ENCODE data around the gene LRRC9. TPM values are rescaled to one million over a fixed set of nuclear protein-coding genes. Genes with fewer than 3 reads are reported as not detected.
A peak's percentile ranks its signal among the peaks of the same experiment; 100 is the strongest.

LRRC9 gene
- total and polyA plus RNA-seq, 10 of the 15 experiments (the other 5 are each of a cell fraction or from before 2014, with no cell fraction given), result not detected

DNA sequence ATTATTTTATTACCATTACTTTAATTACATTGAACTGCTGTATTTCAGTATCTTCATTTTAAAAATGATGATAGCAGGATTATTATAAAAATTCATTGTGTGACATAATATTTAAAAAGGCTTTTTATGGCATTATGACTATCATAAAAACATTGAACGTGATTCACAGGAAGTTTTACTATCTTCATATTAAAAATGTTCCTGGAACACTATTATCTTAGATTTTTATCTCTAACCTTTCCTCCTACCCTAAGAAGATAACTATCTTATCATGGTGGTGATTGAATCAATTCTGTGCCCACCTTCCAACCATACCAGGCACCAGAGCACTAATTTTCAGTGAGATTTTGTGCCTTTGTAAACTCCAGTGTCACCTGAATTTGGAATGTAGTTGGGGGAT lies 16.2 kb downstream of the LRRC9 start (continued):
- no peak for TF ChIP-seq POU2F2 (IDR thresholded peaks at IDR 0.05; ENCODE audit: borderline replicate concordance, low read depth, low read length)
- no peak for TF ChIP-seq POLR2AphosphoS5 (IDR thresholded peaks at IDR 0.05; ENCODE audit: low read length)
- no peak for TF ChIP-seq SMAD1 (IDR thresholded peaks at IDR 0.05; ENCODE audit: low read depth, partially characterized antibody)
- TF ChIP-seq ATF7 (IDR thresholded peaks at IDR 0.05; ENCODE audit: low read depth), result no peak

DNA sequence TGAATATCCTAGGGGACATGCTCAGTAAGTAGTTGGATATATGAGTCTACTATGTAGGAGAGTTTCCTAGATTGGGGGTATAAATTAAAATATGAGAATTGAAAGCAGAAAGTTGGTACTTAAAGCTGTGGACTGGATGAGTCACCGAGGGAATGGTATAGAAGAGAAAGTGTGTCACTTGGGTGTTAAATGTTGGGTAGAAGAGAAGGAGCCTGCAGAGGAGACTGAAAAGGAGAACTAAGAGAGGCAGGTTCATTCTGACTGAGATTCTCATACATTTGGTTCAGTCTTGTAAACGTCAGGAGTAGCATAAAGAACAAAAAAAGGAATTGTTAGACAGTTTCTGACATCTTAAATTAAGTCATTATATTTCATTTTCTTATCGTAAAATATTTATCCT lies 19.9 kb downstream of the LRRC9 start:
- RAD21 ChIA-PET (ENCODE audit: unreplicated experiment), result no interaction called here
- FAIRE-seq (no peak), ATAC-seq (peak; percentile 91), DNase-seq (ENCODE audit: low read depth, low spot score) (peak; percentile 50)
- no peaks in the 10 kb centered on the region for H3K9me3 ChIP-seq (replicated peaks; ENCODE audit: control insufficient read depth, insufficient read depth, low read length)
- no peak overlapping the region for H3K27ac ChIP-seq (ENCODE audit: control insufficient read depth, insufficient read depth)
- no peaks in the 10 kb centered on the region for H3K27me3 ChIP-seq (replicated peaks in 1 of 2; ENCODE audit: control insufficient read depth in 2 of 2, insufficient read depth in 2 of 2, low read length in 1 of 2)
- intact Hi-C loops (cut with micrococcal nuclease; ENCODE audit: unreplicated experiment), result no loop called here
- in situ Hi-C loops (cut with MboI), result no loop called here
- H2AFZ ChIP-seq (ENCODE audit: control insufficient read depth, low read depth, low read length), result no peak overlapping the region
- BruUV-seq (replicated peaks), result no TSS peak
- H3K4me3 ChIP-seq, result no peak overlapping the region
- POLR2A ChIA-PET, result no interaction called here
- 0% methylated on average over 3 of the region's 3 CpGs for WGBS (ENCODE audit: insufficient coverage, insufficient replicate concordance, low lambda C conversion rate, missing lambda C conversion rate)
- no peaks in the 10 kb centered on the region for H4K20me1 ChIP-seq (ENCODE audit: control insufficient read depth, insufficient read depth)
- no peak overlapping the region for H3K4me2 ChIP-seq (ENCODE audit: control insufficient read depth, insufficient read depth)
- CTCF ChIA-PET, result no interaction called here
- peaks cover 4% of the 10 kb centered on the region; the same call in 1 of the 2 replicates for H3K4me1 ChIP-seq (ENCODE audit: control insufficient read depth, insufficient read depth, low read length)
- H3K36me3 ChIP-seq (ENCODE audit: control insufficient read depth in 2 of 2, insufficient read depth in 2 of 2, low read length in 1 of 2), result no peaks in the 10 kb centered on the region
- no peaks in the 10 kb centered on the region for H3K79me2 ChIP-seq (ENCODE audit: control insufficient read depth, insufficient read depth, low read length)
- H3K9ac ChIP-seq (ENCODE audit: control insufficient read depth, insufficient read depth, low read length), result no peak overlapping the region
- SMC1A ChIA-PET (ENCODE audit: uncharacterized antibody, unreplicated experiment), result interaction anchor here (1.0 kb wide), 1 partner anchor 25 kb away, joined by 6 read pairs; no protein-coding TSS in a partner anchor
- TF ChIP-seq, protein P1, sequence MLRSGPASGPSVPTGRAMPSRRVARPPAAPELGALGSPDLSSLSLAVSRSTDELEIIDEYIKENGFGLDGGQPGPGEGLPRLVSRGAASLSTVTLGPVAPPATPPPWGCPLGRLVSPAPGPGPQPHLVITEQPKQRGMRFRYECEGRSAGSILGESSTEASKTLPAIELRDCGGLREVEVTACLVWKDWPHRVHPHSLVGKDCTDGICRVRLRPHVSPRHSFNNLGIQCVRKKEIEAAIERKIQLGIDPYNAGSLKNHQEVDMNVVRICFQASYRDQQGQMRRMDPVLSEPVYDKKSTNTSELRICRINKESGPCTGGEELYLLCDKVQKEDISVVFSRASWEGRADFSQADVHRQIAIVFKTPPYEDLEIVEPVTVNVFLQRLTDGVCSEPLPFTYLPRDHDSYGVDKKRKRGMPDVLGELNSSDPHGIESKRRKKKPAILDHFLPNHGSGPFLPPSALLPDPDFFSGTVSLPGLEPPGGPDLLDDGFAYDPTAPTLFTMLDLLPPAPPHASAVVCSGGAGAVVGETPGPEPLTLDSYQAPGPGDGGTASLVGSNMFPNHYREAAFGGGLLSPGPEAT (IDR thresholded peaks at IDR 0.05; ENCODE audit: low read depth), result peak; percentile 25; the same call in 1 of the 2 replicates
- TF ChIP-seq MTA2 (IDR thresholded peaks at IDR 0.05; ENCODE audit: low read depth), result peak; percentile 16; the same call in 1 of the 2 replicates
- TF ChIP-seq ZNF24 (IDR thresholded peaks at IDR 0.05), result no peak
- no peak for TF ChIP-seq NFIC (IDR thresholded peaks at IDR 0.05; ENCODE audit: low read depth, low read length)
- TF ChIP-seq NR2F1 (conservative IDR thresholded peaks at IDR 0.05), result no peak
- TF ChIP-seq WRNIP1 (IDR thresholded peaks at IDR 0.05; ENCODE audit: borderline replicate concordance, low read depth, low read length), result no peak
- no peak for TF ChIP-seq ZBED1 (IDR thresholded peaks at IDR 0.05; ENCODE audit: borderline replicate concordance)
- no peak for TF ChIP-seq RBBP5 (conservative IDR thresholded peaks at IDR 0.05)
- no peak for TF ChIP-seq SREBF2 (IDR thresholded peaks at IDR 0.05; ENCODE audit: low read length)
- TF ChIP-seq EP300 (IDR thresholded peaks at IDR 0.05; ENCODE audit: borderline replicate concordance in 1 of 2, control insufficient read depth in 1 of 2, low read depth in 2 of 2, low read length in 2 of 2), result peak in 1 of 2 experiments; percentile 29; a peak in 1 of 4 replicates
- no peak for TF ChIP-seq PAX8 (IDR thresholded peaks at IDR 0.05)
- no peak for TF ChIP-seq STAT3 (IDR thresholded peaks at IDR 0.05; ENCODE audit: low read depth, low read length)
- no peak for TF ChIP-seq EZH2 (IDR thresholded peaks at IDR 0.05; ENCODE audit: borderline replicate concordance, control insufficient read depth, low read depth, low read length)
